H1 (cell line): ENCODE results near the gene MCRS1. TPM values are rescaled to one million over a fixed set of nuclear protein-coding genes. Genes with fewer than 3 reads are reported as not detected.

Experiments
- CHD1 ChIP-seq: IDR thresholded peaks from 2 replicates; pipeline ENCODE4 v1.6.1; 2012; ENCODE audit warnings: low read depth, low read length, improper control_type of control experiment
- FOSL1 ChIP-seq: IDR thresholded peaks from 2 replicates; pipeline ENCODE4 v1.6.1; 2011; ENCODE audit warnings: mild to moderate bottlenecking, low read depth, low read length, moderate library complexity; ENCODE audit not compliant: insufficient read depth
- polyA plus RNA-seq, 7 experiments: library from polyadenylated mRNA; depleted of rRNA in 3 of 7; stranded (reverse) in 5 of 7; unstranded in 2 of 7; fragments of >200 nt in 5 of 7; fragments of 200-250 nt in 2 of 7; gene quantifications; 1 replicate in 5 of 7; 2 replicates in 1 of 7; 4 replicates in 1 of 7; pipeline versions ENCODE4 v1.2.1 to v1.2.3, GENCODE V29; 2011 to 2013; ENCODE audit warnings: missing spikeins in 2 of 7, mixed read lengths in 2 of 7
- total RNA-seq: library from RNA; stranded (reverse); fragmentation: NEBNext Ultra II Directional; extraction: Animal tissue kit (Norgen Biotek cat#: 25700); gene quantifications from 2 replicates; pipeline ENCODE4 v1.2.1, GENCODE V29; 2021
- TF ChIP-seq, protein P1 (sequence below): IDR thresholded peaks from 2 replicates; pipeline ENCODE4 v1.6.1; 2012; ENCODE audit warnings: low read length, inconsistent platforms
- TF ChIP-seq, protein P2 (sequence below): IDR thresholded peaks from 2 replicates; pipeline ENCODE4 v1.6.1; 2012; ENCODE audit warnings: inconsistent platforms

MCRS1 gene
- total and polyA plus RNA-seq, 2 of the 8 experiments (the other 6 are each of a cell fraction or from before 2014, with no cell fraction given): 90.3 to 139 TPM

DNA sequence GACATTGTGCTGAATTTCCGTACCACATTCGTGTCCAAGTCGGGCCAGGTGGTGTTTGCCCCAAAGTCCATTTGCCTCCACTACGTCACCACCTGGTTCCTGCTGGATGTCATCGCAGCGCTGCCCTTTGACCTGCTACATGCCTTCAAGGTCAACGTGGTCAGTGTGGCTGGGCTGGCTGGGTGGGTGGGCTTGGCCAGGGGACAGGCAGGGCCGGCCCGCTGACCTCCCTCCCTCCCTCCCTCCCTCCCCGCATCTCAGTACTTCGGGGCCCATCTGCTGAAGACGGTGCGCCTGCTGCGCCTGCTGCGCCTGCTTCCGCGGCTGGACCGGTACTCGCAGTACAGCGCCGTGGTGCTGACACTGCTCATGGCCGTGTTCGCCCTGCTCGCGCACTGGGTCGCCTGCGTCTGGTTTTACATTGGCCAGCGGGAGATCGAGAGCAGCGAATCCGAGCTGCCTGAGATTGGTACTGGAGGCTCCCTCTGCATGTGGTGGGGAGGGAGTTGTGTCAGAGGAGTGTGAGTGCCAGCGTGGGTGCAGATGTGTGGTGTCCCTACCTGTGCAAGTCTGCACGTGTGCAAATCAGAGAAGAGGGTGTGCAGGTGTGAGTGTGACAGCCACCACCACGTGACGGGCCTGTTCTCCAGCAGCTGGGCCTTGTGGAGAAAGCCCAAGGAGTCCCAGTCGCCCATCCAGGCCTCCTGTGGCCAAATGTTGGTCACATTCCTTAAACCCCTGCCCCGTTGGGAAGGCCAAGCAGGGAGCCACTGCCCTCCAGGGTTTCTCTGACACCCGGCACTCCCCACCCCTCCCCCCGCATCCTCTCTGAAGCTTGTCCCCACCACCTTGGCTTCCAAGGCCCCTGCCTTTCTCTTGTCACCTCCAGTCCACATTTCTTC is 23.8 kb downstream of the MCRS1 start (continued):
- TF ChIP-seq, protein P1, sequence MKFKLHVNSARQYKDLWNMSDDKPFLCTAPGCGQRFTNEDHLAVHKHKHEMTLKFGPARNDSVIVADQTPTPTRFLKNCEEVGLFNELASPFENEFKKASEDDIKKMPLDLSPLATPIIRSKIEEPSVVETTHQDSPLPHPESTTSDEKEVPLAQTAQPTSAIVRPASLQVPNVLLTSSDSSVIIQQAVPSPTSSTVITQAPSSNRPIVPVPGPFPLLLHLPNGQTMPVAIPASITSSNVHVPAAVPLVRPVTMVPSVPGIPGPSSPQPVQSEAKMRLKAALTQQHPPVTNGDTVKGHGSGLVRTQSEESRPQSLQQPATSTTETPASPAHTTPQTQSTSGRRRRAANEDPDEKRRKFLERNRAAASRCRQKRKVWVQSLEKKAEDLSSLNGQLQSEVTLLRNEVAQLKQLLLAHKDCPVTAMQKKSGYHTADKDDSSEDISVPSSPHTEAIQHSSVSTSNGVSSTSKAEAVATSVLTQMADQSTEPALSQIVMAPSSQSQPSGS: no peak
- TF ChIP-seq, protein P2, sequence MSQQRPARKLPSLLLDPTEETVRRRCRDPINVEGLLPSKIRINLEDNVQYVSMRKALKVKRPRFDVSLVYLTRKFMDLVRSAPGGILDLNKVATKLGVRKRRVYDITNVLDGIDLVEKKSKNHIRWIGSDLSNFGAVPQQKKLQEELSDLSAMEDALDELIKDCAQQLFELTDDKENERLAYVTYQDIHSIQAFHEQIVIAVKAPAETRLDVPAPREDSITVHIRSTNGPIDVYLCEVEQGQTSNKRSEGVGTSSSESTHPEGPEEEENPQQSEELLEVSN: 0 out of 2 replicates have a peak, but pooled peaks have one; percentile 15
- no peak for TF ChIP-seq CHD1
- TF ChIP-seq FOSL1: no peak
